ENCODE measurements around the gene PER2. TPM values are rescaled to one million over a fixed set of nuclear protein-coding genes. Genes with fewer than 3 reads are reported as not detected.

PER2 gene
- total and polyA plus RNA-seq, 10 of the 15 experiments (the other 5 are each of a cell fraction or from before 2014, with no cell fraction given): 1.5 to 15.1 (median 4.6) TPM

GRCh38 chr2:238243496-238244076 is 44.8 kb downstream of the PER2 start:
- ChIA-PET CTCF (interaction anchor here (1.1 to 2.2 kb wide), 2 partner anchors 12 to 20 kb away, joined by 4 to 5 read pairs; no protein-coding TSS in a partner anchor), POLR2A (no interaction called here), RAD21 (ENCODE audit: unreplicated experiment) (no interaction called here), SMC1A (ENCODE audit: uncharacterized antibody, unreplicated experiment) (no interaction called here)
- ATAC-seq: no peak
- WGBS (ENCODE audit: insufficient coverage, insufficient replicate concordance, low lambda C conversion rate, missing lambda C conversion rate): 84% methylated on average over 10 of the region's 10 CpGs
- no peak overlapping the region for H3K4me3 ChIP-seq
- H3K4me1 ChIP-seq (ENCODE audit: control insufficient read depth, insufficient read depth, low read length): 0 out of 2 replicates have a peak, but pooled peaks cover 3% of the 10 kb centered on the region
- no peak overlapping the region for H3K9ac ChIP-seq (ENCODE audit: control insufficient read depth, insufficient read depth, low read length)
- no peaks in the 10 kb centered on the region for H3K79me2 ChIP-seq (ENCODE audit: control insufficient read depth, insufficient read depth, low read length)
- DNase-seq (ENCODE audit: low read depth, low spot score): no peak
- H3K9me3 ChIP-seq (replicated peaks; ENCODE audit: control insufficient read depth, insufficient read depth, low read length): no peaks in the 10 kb centered on the region
- H3K4me2 ChIP-seq (ENCODE audit: control insufficient read depth, insufficient read depth): no peak overlapping the region
- H4K20me1 ChIP-seq (ENCODE audit: control insufficient read depth, insufficient read depth): no peaks in the 10 kb centered on the region
- intact Hi-C loops (cut with micrococcal nuclease; ENCODE audit: unreplicated experiment) (loop anchor here (5.0 kb wide), 1 partner anchor 41 kb away; the partner anchor contains the start of gene ILKAP), in situ Hi-C loops (cut with MboI) (no loop called here)
- TF ChIP-seq ZBTB40 (IDR thresholded peaks at IDR 0.05; ENCODE audit: borderline replicate concordance) (no peak), ATF2 (IDR thresholded peaks at IDR 0.05; ENCODE audit: low read length) (no peak), USF2 (IDR thresholded peaks at IDR 0.05; ENCODE audit: borderline replicate concordance, low read depth, low read length) (no peak), EP300 (IDR thresholded peaks at IDR 0.05; ENCODE audit: borderline replicate concordance in 1 of 2, control insufficient read depth in 1 of 2, low read depth in 2 of 2, low read length in 2 of 2) (no peak), HDAC6 (IDR thresholded peaks at IDR 0.05; ENCODE audit: unreplicated experiment) (no peak)
- no TSS peak for BruUV-seq (replicated peaks)
- H2AFZ ChIP-seq (ENCODE audit: control insufficient read depth, low read depth, low read length): no peak overlapping the region
- no peak for FAIRE-seq
- no peaks in the 10 kb centered on the region; a peak in 2 of 4 replicates for H3K27me3 ChIP-seq (replicated peaks in 1 of 2; ENCODE audit: control insufficient read depth in 2 of 2, insufficient read depth in 2 of 2, low read length in 1 of 2)
- H3K36me3 ChIP-seq (ENCODE audit: control insufficient read depth in 2 of 2, insufficient read depth in 2 of 2, low read length in 1 of 2): peaks cover 0 to 4% of the 10 kb centered on the region in 2 experiments; a peak in 2 of 4 replicates
- no peak overlapping the region for H3K27ac ChIP-seq (ENCODE audit: control insufficient read depth, insufficient read depth)

Measured in GM12878 (cell line).